GM18505 (cell line): ENCODE measurements around the gene TESMIN.

Experiments
- ATAC-seq: cut with Tn5 transposase; IDR thresholded peaks from one replicate; pipeline ENCODE4 v1.9.1; 2021; ENCODE audit not compliant: unreplicated experiment
- POLR2A ChIP-seq: IDR thresholded peaks from 4 replicates; pipeline ENCODE4 v1.6.1; 2011; ENCODE audit warnings: borderline replicate concordance; ENCODE audit not compliant: insufficient read depth, insufficient read length; ENCODE audit errors: extremely low read depth

TESMIN gene

GRCh38 chr11:68714060-68714856 lies 37.1 kb downstream of the TESMIN start:
- TF ChIP-seq POLR2A: no peak
- no peak for ATAC-seq

GRCh38 chr11:68711114-68711513 lies 40.2 kb downstream of the TESMIN start:
- ATAC-seq: no peak
- TF ChIP-seq POLR2A: no peak

- no peak for ATAC-seq
- no peak for TF ChIP-seq POLR2A
Measured at GRCh38 chr11:68710409-68710808, 40.9 kb downstream of the TESMIN start.

DNA sequence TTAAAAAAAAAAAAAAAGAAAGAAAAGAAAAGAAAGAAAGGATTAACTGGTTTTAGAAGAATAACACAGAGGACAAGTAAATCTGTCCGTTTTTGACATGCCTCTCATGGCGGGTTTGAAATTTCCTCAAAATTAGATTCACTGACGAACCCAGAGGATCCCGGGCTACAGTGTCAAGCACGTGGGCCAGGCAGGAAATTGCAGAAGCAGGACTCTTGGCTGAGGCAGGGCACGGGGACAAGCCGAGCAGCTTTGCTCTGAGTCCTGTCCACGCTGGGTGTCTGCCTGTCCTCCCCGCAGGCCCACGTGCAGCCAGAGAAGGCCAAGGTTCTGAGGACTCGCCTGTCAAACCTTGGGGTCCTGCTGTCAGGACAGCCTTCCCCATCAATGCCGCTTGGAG lies 42.3 kb downstream of the TESMIN start:
- ATAC-seq: no peak
- TF ChIP-seq POLR2A: no peak

DNA sequence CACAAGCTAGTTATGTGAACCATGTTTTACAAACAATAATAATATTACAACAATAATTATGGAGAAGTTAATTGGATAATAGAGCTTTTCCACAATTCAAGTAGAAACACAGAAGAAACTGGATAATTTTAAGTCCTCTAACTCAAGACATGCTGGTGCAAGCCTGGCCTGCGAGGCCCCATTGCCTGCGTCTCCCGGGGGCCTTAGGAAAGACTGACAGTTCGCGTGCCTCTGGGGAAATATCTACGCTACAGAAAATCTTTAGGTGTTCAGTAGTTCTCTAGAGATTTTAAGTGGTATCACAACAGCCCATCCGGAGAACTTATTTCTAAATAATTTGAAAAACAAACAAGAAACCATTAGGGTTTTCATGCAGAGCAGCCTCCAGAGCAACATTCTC lies 43.8 kb downstream of the TESMIN start:
- TF ChIP-seq POLR2A: no peak
- no peak for ATAC-seq

GRCh38 chr11:68704887-68705286 lies 46.4 kb downstream of the TESMIN start:
- ATAC-seq: no peak
- TF ChIP-seq POLR2A: no peak

DNA sequence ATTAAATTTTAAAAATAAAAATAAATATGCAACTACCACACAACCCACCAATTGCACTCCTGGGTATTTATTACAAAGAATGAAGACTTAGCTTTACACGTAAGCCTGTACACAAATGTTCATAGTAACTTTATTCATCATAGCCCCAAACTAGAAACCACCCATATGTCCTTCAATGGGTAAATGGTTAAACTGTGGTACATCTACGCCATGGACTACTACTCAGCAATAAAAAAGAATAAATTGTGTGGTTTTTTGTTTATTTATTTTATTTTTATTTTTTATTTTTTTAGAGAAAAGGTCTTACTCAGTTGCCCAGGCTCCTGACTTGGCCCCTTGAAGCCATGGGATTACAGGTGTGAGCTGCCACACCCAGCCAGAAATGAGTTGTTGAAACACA lies 52.3 kb downstream of the TESMIN start:
- TF ChIP-seq POLR2A: no peak
- ATAC-seq: no peak

GRCh38 chr11:68695531-68695930 lies 55.8 kb downstream of the TESMIN start:
- TF ChIP-seq POLR2A: no peak
- ATAC-seq: no peak

GRCh38 chr11:68694431-68695297 lies 56.7 kb downstream of the TESMIN start:
- ATAC-seq: no peak
- TF ChIP-seq POLR2A: no peak

DNA sequence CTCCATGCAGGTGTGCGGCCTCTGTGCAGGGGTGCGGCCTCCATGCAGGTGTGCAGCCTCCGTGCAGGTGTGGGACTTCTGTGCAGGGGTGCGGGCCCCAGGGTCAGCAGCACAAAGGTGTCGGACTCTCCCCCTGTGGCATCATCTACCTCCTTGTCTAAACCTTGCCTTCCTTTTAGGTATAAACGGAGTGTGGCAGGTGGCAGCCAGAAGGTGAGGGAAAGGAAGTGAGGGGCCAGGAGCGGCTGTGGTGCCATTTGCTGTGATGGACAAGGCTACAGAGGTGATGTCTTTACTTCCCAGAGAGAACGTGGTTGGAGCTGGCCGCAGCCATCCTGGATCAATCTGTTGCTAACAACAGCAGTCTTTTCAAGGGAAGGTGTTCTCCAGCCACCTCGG lies 57.8 kb downstream of the TESMIN start:
- ATAC-seq: no peak
- TF ChIP-seq POLR2A: no peak

DNA sequence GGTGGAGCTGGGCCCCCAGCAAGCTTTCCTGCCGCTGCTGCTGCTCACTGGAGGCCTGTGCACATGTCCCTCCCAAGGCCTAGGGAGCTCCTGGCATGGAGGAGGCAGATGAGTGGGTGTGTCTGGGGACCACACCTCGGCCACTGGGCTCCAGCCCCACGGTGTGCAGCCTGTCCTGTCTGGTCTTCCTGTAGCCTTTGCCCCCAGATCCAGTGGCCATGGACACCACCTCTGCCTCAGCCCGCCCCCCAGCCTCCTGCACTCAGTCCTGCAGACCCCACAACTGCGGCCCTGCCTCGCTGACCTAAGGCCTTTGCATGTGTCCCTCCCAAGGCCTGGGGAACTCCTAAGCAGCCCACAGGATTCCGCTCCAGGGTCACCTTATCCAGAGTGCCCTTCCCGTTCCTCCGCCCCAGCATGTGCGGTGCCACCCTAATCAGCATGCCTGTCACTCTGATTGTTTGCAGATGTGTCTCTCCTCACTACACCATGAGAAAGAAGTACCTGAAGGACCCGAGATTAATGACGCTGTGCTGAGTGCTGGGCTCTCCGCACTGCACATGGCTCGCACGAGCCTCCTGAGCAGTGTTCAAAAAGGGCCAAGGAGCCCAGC lies 58.3 kb downstream of the TESMIN start:
- TF ChIP-seq POLR2A: no peak
- ATAC-seq: no peak

DNA sequence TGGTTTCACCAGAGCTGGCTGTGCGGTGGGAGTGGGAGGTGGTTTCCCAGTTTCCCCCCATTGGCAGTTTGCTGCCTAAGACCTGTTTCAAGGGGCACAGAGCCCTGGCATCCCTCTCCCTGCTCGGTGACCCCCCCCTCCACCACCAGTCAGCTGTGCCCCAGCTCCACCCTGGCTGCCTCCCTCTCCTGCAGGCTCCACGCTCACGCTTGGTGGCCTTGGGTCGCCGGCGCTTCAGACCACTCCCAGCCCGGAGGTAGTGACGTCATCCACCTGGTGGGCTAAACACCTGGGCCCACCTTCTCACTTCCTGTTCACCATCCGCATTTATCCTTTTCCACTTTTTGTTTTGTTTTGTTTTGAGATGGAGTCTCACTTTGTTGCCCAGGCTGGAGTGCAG lies 59.2 kb downstream of the TESMIN start:
- TF ChIP-seq POLR2A: no peak
- no peak for ATAC-seq

GRCh38 chr11:68691402-68691784 lies 59.9 kb downstream of the TESMIN start:
- no peak for ATAC-seq
- no peak for TF ChIP-seq POLR2A

DNA sequence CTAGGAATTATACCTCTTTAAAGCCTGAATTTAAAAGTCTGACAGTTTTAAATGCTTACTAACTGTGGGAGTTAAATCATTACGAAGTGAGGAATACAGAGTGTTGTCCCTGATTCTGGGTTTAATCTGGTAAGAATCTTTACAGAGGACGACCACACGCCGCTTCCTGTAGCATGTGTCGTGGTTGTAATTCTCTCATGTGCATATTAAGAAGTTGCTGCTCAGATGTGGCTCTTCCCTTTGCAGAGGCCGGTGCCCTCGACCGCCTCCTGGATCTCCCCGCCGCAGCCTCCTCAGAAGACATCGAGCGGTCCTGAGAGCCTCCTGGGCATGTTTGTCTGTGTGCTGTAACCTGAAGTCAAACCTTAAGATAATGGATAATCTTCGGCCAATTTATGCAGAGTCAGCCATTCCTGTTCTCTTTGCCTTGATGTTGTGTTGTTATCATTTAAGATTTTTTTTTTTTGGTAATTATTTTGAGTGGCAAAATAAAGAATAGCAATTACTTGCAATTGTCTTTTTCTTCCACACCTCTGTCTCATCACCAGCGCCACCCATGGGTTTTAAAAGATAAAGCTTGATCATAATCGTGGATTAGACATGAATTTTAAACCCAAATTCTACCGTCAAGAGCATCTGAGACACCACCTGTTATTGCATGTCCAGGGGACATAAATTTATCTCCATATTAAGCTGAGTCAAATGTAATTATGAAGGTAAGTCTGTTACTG lies 60.5 kb downstream of the TESMIN start:
- TF ChIP-seq POLR2A: no peak
- no peak for ATAC-seq
